A673 (cell line): ENCODE measurements around the gene RPS19. TPM values are rescaled to one million over a fixed set of nuclear protein-coding genes. Genes with fewer than 3 reads are reported as not detected.

ENCODE experiments used
- BruUV-seq: library from RNA; stranded (reverse); fragments of 400-500 nt; replicated peaks from 2 replicates; lab custom pipeline; 2021; lab: Mats Ljungman, UMichigan
- CTCF ChIA-PET: fragments of 300-600 bp; sonication (Branson Sonifier 250); formaldehyde crosslinking; loops from one replicate; lab custom pipeline; 2022; ENCODE audit warnings: antibody characterized with exemption; lab: Charles Lee
- POLR2A ChIA-PET: fragments of 300-600 bp; sonication (Branson Sonifier 250); formaldehyde crosslinking; loops from one replicate; lab custom pipeline; 2022; ENCODE audit warnings: antibody characterized with exemption; ENCODE audit not compliant: low non-redundant PET; lab: Charles Lee
- DNase-seq: peaks from one replicate; pipeline ENCODE4 v3.0.0-alpha.2; 2015; ENCODE audit warnings: low spot score
- H3K27ac ChIP-seq: fragments of 200-600 bp; sonication (generic); 2 replicates; pipeline ENCODE4 v1.5.1; 2016; ENCODE audit warnings: mixed run types, low read depth, mild to moderate bottlenecking, mixed read lengths, antibody characterized with exemption, low read length; ENCODE audit not compliant: poor library complexity, severe bottlenecking
- H3K27me3 ChIP-seq: fragments of 200-600 bp; sonication (generic); replicated peaks from 2 replicates; pipeline ENCODE4 v1.6.1; 2017; ENCODE audit warnings: mixed run types, low read depth, mild to moderate bottlenecking, mixed read lengths, antibody characterized with exemption, low read length; ENCODE audit not compliant: insufficient read depth, poor library complexity
- H3K36me3 ChIP-seq: fragments of 200-600 bp; sonication (generic); 2 replicates; pipeline ENCODE4 v1.6.1; 2016; ENCODE audit warnings: mixed run types, mild to moderate bottlenecking, mixed read lengths, antibody characterized with exemption, low read length; ENCODE audit not compliant: insufficient read depth, poor library complexity, severe bottlenecking
- H3K4me1 ChIP-seq: fragments of 200-600 bp; sonication (generic); 2 replicates; pipeline ENCODE4 v1.6.1; 2017; ENCODE audit warnings: mixed run types, mild to moderate bottlenecking, mixed read lengths, antibody characterized with exemption, low read length; ENCODE audit not compliant: insufficient read depth, poor library complexity, severe bottlenecking
- H3K4me3 ChIP-seq: fragments of 200-600 bp; sonication (generic); 2 replicates; pipeline ENCODE4 v1.5.1; 2016; ENCODE audit warnings: low read depth, mixed run types, mild to moderate bottlenecking, mixed read lengths, low read length; ENCODE audit not compliant: poor library complexity, severe bottlenecking
- H3K9me3 ChIP-seq: fragments of 200-600 bp; sonication (generic); 2 replicates; pipeline ENCODE4 v1.6.1; 2016; ENCODE audit warnings: mixed run types, low read depth, mild to moderate bottlenecking, mixed read lengths, antibody characterized with exemption, low read length; ENCODE audit not compliant: poor library complexity, severe bottlenecking
- CTCF ChIP-seq: fragments of 300-800, 200-600 bp; sonication (generic); conservative IDR thresholded peaks from 2 replicates; pipeline ENCODE4 v1.5.1; 2017; ENCODE audit warnings: low read depth, mild to moderate bottlenecking, antibody characterized with exemption, low read length, moderate library complexity, mixed read lengths
- EZH2 ChIP-seq: fragments of 200-600 bp; sonication (generic); IDR thresholded peaks from 2 replicates; pipeline ENCODE4 v1.6.1; 2017; ENCODE audit warnings: borderline replicate concordance, low read depth, mild to moderate bottlenecking, mixed read lengths, antibody characterized with exemption, low read length; ENCODE audit not compliant: poor library complexity, severe bottlenecking
- intact Hi-C: fragments of 100-400 bp; cut with micrococcal nuclease; formaldehyde crosslinking; loops from one replicate; pipeline ENCODE4 v1.10.0; 2022; ENCODE audit not compliant: unreplicated experiment
- total RNA-seq: library from RNA; stranded (reverse); gene quantifications from 2 replicates; pipeline ENCODE4 v1.2.3, GENCODE V29; 2021

The RPS19 gene
- total RNA-seq, 1 experiment from 2014 or later = 2,559 TPM

- intact Hi-C loops = no loop called here
- H3K27ac ChIP-seq = no peak overlapping the region
- H3K36me3 ChIP-seq = peaks cover 64% of the 10 kb centered on the region
- H3K27me3 ChIP-seq = no peaks in the 10 kb centered on the region
- no peak for DNase-seq
- H3K4me1 ChIP-seq = no peaks in the 10 kb centered on the region
- no peak overlapping the region for H3K4me3 ChIP-seq
- no TSS peak for BruUV-seq
- ChIA-PET CTCF (no interaction called here), POLR2A (no interaction called here)
- TF ChIP-seq EZH2 = no peak
- TF ChIP-seq CTCF = no peak
- H3K9me3 ChIP-seq = no peaks in the 10 kb centered on the region
These were observed 38.2 kb downstream of the RPS19 start for GRCh38 chr19:41898235-41898634.

GRCh38 chr19:41901707-41902360, 41.8 kb downstream of the RPS19 start:
- Histone ChIP-seq H3K36me3 (peaks cover 79% of the 10 kb centered on the region), H3K4me3 (no peak overlapping the region), H3K27ac (no peak overlapping the region), H3K4me1 (no peaks in the 10 kb centered on the region), H3K27me3 (no peaks in the 10 kb centered on the region), H3K9me3 (no peaks in the 10 kb centered on the region)
- POLR2A ChIA-PET = no interaction called here
- no peak for TF ChIP-seq CTCF
- TF ChIP-seq EZH2 = no peak
- no TSS peak for BruUV-seq
- no peak for DNase-seq
- intact Hi-C loops = no loop called here
- CTCF ChIA-PET = no interaction called here

GRCh38 chr19:41902594-41902993, 42.5 kb downstream of the RPS19 start:
- POLR2A ChIA-PET = no interaction called here
- CTCF ChIA-PET = no interaction called here
- no peak for DNase-seq
- BruUV-seq = no TSS peak
- Histone ChIP-seq H3K9me3 (no peaks in the 10 kb centered on the region), H3K4me1 (no peaks in the 10 kb centered on the region), H3K4me3 (no peak overlapping the region), H3K27me3 (no peaks in the 10 kb centered on the region), H3K36me3 (peaks cover 77% of the 10 kb centered on the region), H3K27ac (no peak overlapping the region)
- TF ChIP-seq CTCF (no peak), EZH2 (no peak)
- intact Hi-C loops = no loop called here
